ENCODE measurements around the gene CPE. TPM values are rescaled to one million over a fixed set of nuclear protein-coding genes. Genes with fewer than 3 reads are reported as not detected.

CPE gene
- total RNA-seq, 6 donors from 2014 or later: 4.2 to 53.7 (median 23.3) TPM

- no peak overlapping the region for H3K27ac ChIP-seq
- H3K27me3 ChIP-seq: no peaks in the 10 kb centered on the region
- WGBS, 2 donors: 68 to 81% methylated on average over 1 of the region's 1 CpG
- no peaks in the 10 kb centered on the region for H3K36me3 ChIP-seq
- ATAC-seq (ENCODE audit: low FRiP score in 2 of 2) (no peak), DNase-seq (no peak)
- no peaks in the 10 kb centered on the region for H3K9me3 ChIP-seq
- no peak for TF ChIP-seq EP300 (IDR thresholded peaks at IDR 0.05)
- no peak overlapping the region for H3K4me3 ChIP-seq
- H3K4me1 ChIP-seq: no peaks in the 10 kb centered on the region
Observed at GRCh38 chr4:165418073-165418472, 39.3 kb downstream of the CPE start.

GRCh38 chr4:165425629-165426028 is 46.8 kb downstream of the CPE start:
- no peak for TF ChIP-seq CTCF (IDR thresholded peaks at IDR 0.05)
- no peak for TF ChIP-seq POLR2A (IDR thresholded peaks at IDR 0.05)
- TF ChIP-seq POLR2AphosphoS5 (IDR thresholded peaks at IDR 0.05): no peak
- no peak for TF ChIP-seq EP300 (IDR thresholded peaks at IDR 0.05)
- Histone ChIP-seq H3K27ac (no peak overlapping the region), H3K27me3 (no peaks in the 10 kb centered on the region), H3K4me3 (no peak overlapping the region), H3K4me1 (no peaks in the 10 kb centered on the region), H3K9me3 (no peaks in the 10 kb centered on the region), H3K36me3 (no peaks in the 10 kb centered on the region)
- ATAC-seq (ENCODE audit: low FRiP score in 2 of 2) (no peak), DNase-seq (no peak)

- Histone ChIP-seq H3K27ac (no peak overlapping the region), H3K4me1 (no peaks in the 10 kb centered on the region), H3K4me3 (no peak overlapping the region), H3K36me3 (no peaks in the 10 kb centered on the region), H3K27me3 (no peaks in the 10 kb centered on the region), H3K9me3 (no peaks in the 10 kb centered on the region)
- DNase-seq (no peak), ATAC-seq (ENCODE audit: low FRiP score in 2 of 2) (no peak)
- 78 to 85% methylated on average over 1 of the region's 1 CpG for WGBS, 2 donors
- TF ChIP-seq EP300 (IDR thresholded peaks at IDR 0.05): no peak
- no peak for TF ChIP-seq POLR2AphosphoS5 (IDR thresholded peaks at IDR 0.05)
- TF ChIP-seq POLR2A (IDR thresholded peaks at IDR 0.05): no peak
- no peak for TF ChIP-seq CTCF (IDR thresholded peaks at IDR 0.05)
Observed at GRCh38 chr4:165426331-165426730, 47.5 kb downstream of the CPE start.

- no peak overlapping the region for H3K27ac ChIP-seq
- H3K4me1 ChIP-seq: no peaks in the 10 kb centered on the region
- no peak overlapping the region for H3K4me3 ChIP-seq
- DNase-seq (no peak), ATAC-seq (ENCODE audit: low FRiP score in 2 of 2) (no peak)
- TF ChIP-seq POLR2AphosphoS5 (IDR thresholded peaks at IDR 0.05) (no peak), EP300 (IDR thresholded peaks at IDR 0.05) (no peak)
- WGBS, 2 donors: 87 to 98% methylated on average over 3 of the region's 3 CpGs
- no peaks in the 10 kb centered on the region for H3K36me3 ChIP-seq
- H3K9me3 ChIP-seq: no peaks in the 10 kb centered on the region
- no peaks in the 10 kb centered on the region for H3K27me3 ChIP-seq
Observed at GRCh38 chr4:165426823-165427222, 48.0 kb downstream of the CPE start.

GRCh38 chr4:165428957-165429356 is 50.1 kb downstream of the CPE start:
- H3K4me1 ChIP-seq: no peaks in the 10 kb centered on the region
- WGBS, 2 donors: 81 to 96% methylated on average over 2 of the region's 2 CpGs

More at GRCh38 chr4:165428957-165429356, 50.1 kb downstream of the CPE start:
- ATAC-seq (ENCODE audit: low FRiP score in 2 of 2) (no peak), DNase-seq (no peak)
- Histone ChIP-seq H3K27ac (no peak overlapping the region), H3K27me3 (no peaks in the 10 kb centered on the region), H3K9me3 (no peaks in the 10 kb centered on the region), H3K4me3 (no peak overlapping the region), H3K36me3 (no peaks in the 10 kb centered on the region)
- TF ChIP-seq EP300 (IDR thresholded peaks at IDR 0.05) (no peak), POLR2A (IDR thresholded peaks at IDR 0.05) (no peak), CTCF (IDR thresholded peaks at IDR 0.05) (no peak), POLR2AphosphoS5 (IDR thresholded peaks at IDR 0.05) (no peak)
